T47D (cell line): ENCODE data around the gene IFI27L1.

Experiments
- DNase-seq, 2 experiments: peaks; one replicate each; pipeline versions ENCODE4 v3.0.0 to v3.0.0-alpha.2; 2011 to 2012; ENCODE audit warnings: low read depth in 1 of 2, low spot score in 1 of 2
- JUND ChIP-seq: IDR thresholded peaks from 2 replicates; pipeline ENCODE4 v1.6.1; 2012; ENCODE audit warnings: low read depth
- in situ Hi-C: cut with HindIII; loops from 2 replicates; pipeline ENCODE4 v1.10.0; 2016; ENCODE audit warnings: low sequenced_read_pairs, low pct_unique_long_range_greater_than_20kb

IFI27L1 gene

GRCh38 chr14:94080621-94081385, at the start of gene IFI27L1, which contains the start of gene DDX24:
TSS of gene IFI27L1 (plus strand) at chr14:94081310. CDS start at chr14:94096938, 15,628 bp downstream.
TSS of gene DDX24 (minus strand) at chr14:94081202. CDS start at chr14:94079742, 1,460 bp downstream.
- in situ Hi-C loops: no loop called here
- TF ChIP-seq JUND: no peak
- peak; percentile 96 to 99 for DNase-seq

- TF ChIP-seq JUND: no peak
- in situ Hi-C loops: no loop called here
- no peak for DNase-seq
Observed at GRCh38 chr14:94031883-94032279, 49.2 kb upstream of the IFI27L1 start.

- in situ Hi-C loops: no loop called here
- no peak for TF ChIP-seq JUND
- DNase-seq: no peak
Observed at GRCh38 chr14:94034886-94035285, 46.2 kb upstream of the IFI27L1 start.

- in situ Hi-C loops: no loop called here
Observed at GRCh38 chr14:94036313-94037167, 44.6 kb upstream of the IFI27L1 start.

GRCh38 chr14:94037954-94038353, 43.2 kb upstream of the IFI27L1 start:
- TF ChIP-seq JUND: no peak
- in situ Hi-C loops: no loop called here
- no peak for DNase-seq

More at GRCh38 chr14:94036313-94037167, 44.6 kb upstream of the IFI27L1 start:
- no peak for TF ChIP-seq JUND
- DNase-seq: peak; percentile 57 to 79

- no peak for TF ChIP-seq JUND
- in situ Hi-C loops: no loop called here
- no peak for DNase-seq
Observed at GRCh38 chr14:94038510-94038909, 42.6 kb upstream of the IFI27L1 start.

GRCh38 chr14:94038921-94039629, 42.0 kb upstream of the IFI27L1 start:
- in situ Hi-C loops: no loop called here
- no peak for TF ChIP-seq JUND
- no peak for DNase-seq

GRCh38 chr14:94040247-94040646, 40.9 kb upstream of the IFI27L1 start:
- DNase-seq: no peak
- in situ Hi-C loops: no loop called here
- TF ChIP-seq JUND: no peak

- in situ Hi-C loops: no loop called here
- TF ChIP-seq JUND: no peak
- no peak for DNase-seq
Observed at GRCh38 chr14:94040796-94041195, 40.3 kb upstream of the IFI27L1 start.

- in situ Hi-C loops: no loop called here
- no peak for TF ChIP-seq JUND
- no peak for DNase-seq
Observed at GRCh38 chr14:94041551-94042346, 39.4 kb upstream of the IFI27L1 start.

GRCh38 chr14:94042433-94043091, 38.5 kb upstream of the IFI27L1 start:
- TF ChIP-seq JUND: no peak
- in situ Hi-C loops: no loop called here
- DNase-seq: no peak
